ENCODE results near the gene RNF10.

DNA sequence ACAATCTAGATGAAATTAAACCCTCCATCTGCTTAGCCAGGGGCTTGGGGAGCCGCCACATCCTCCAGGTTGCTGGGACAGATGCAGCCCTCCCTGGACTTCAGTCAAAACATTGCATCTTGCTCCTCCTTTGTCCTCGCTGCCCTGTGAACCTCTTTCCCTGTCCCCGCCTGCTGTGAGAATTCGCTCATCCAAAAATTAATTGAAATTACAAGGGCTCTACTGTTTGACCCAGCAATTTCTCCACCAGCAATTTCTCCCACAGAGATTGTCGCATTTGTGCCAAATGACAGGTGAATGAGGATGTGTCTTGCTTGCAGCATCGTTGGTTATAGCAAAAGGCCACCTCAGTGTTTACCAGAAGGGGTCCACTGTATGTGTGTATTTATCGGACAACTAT, 52.0 kb downstream of the RNF10 start:
- TF ChIP-seq POLR2A (IDR thresholded peaks at IDR 0.05): no peak
- no peak for TF ChIP-seq CTCF (IDR thresholded peaks at IDR 0.05)

Measured in Peyer's patch (tissue), 4 donors.